A549 (cell line): ENCODE data around the gene KRTAP9-1. TPM values are rescaled to one million over a fixed set of nuclear protein-coding genes. Genes with fewer than 3 reads are reported as not detected.

Source experiments
- ATAC-seq, 2 experiments: fragments of 200-7000 bp in 1 of 2; fragments of >200 bp in 1 of 2; cut with Nextera tagmentation in 1 of 2; cut with Tn5 transposase in 1 of 2; 3 replicates each; pipeline versions ENCODE4 v1.8.0 to v1.9.1; 2018 to 2020; ENCODE audit warnings: mild to moderate bottlenecking in 1 of 2, moderate library complexity in 1 of 2
- CTCF ChIA-PET: fragments of 300-600 bp; sonication (Branson Sonifier 250); formaldehyde crosslinking; extraction: SDS; loops from one replicate; lab custom pipeline; 2021; ENCODE audit warnings: antibody characterized with exemption, inconsistent platforms; lab: Yijun Ruan, JAX
- POLR2A ChIA-PET: fragments of 350-600 bp; formaldehyde crosslinking; extraction: SDS; loops from one replicate; lab custom pipeline; 2021; ENCODE audit warnings: antibody characterized with exemption, inconsistent platforms; lab: Yijun Ruan, JAX
- DNase-seq, 2 experiments: peaks; one replicate each; pipeline versions ENCODE4 v3.0.0 to v3.0.0-alpha.2; 2011 to 2016; ENCODE audit warnings: low read depth in 1 of 2, low spot score in 1 of 2
- FAIRE-seq: peaks from 2 replicates; lab custom pipeline; 2011; peaks lifted over from hg19 to GRCh38; lab: Jason Lieb, UNC
- H3K27ac ChIP-seq, 2 experiments: fragments of >200 bp; sonication (Bioruptor Twin); formaldehyde crosslinking; 3 replicates each; pipeline ENCODE4 v1.5.1; 2016 to 2017
- H3K4me1 ChIP-seq: fragments of >200 bp; sonication (Bioruptor Twin); formaldehyde crosslinking; 3 replicates; pipeline ENCODE4 v1.6.1; 2016
- H3K4me2 ChIP-seq: fragments of >200 bp; sonication (Bioruptor Twin); formaldehyde crosslinking; 3 replicates; pipeline ENCODE4 v1.6.1; 2016
- H3K4me3 ChIP-seq: fragments of >200 bp; sonication (Bioruptor Twin); formaldehyde crosslinking; 3 replicates; pipeline ENCODE4 v1.5.1; 2016
- H3K9me3 ChIP-seq: fragments of >200 bp; sonication (Bioruptor Twin); formaldehyde crosslinking; 3 replicates; pipeline ENCODE4 v1.6.1; 2016
- BHLHE40 ChIP-seq: IDR thresholded peaks from 2 replicates; pipeline ENCODE4 v1.6.1; 2012; ENCODE audit warnings: low read depth, low read length, inconsistent platforms
- CHD2 ChIP-seq: fragments of 150-350 bp; IDR thresholded peaks from 2 replicates; pipeline ENCODE4 v1.6.1; 2014; ENCODE audit warnings: low read length; ENCODE audit not compliant: partially characterized antibody
- EHF ChIP-seq: fragments of 250-450 bp; sonication (Bioruptor Pico); IDR thresholded peaks from 2 replicates; pipeline ENCODE4 v1.5.0; 2020; ENCODE audit warnings: mild to moderate bottlenecking
- EHMT2 ChIP-seq: fragments of 200-600 bp; sonication (generic); IDR thresholded peaks from 2 replicates; pipeline ENCODE4 v1.6.1; 2016; ENCODE audit warnings: antibody characterized with exemption, low read depth, mild to moderate bottlenecking, moderate library complexity
- FOSB ChIP-seq: fragments of 250-450 bp; sonication (Bioruptor Pico); IDR thresholded peaks from 2 replicates; pipeline ENCODE4 v1.5.0; 2020; ENCODE audit warnings: mild to moderate bottlenecking, moderate library complexity
- FOSL2 ChIP-seq, 2 experiments: fragments of 450-650 bp in 1 of 2; fragments of >200 bp in 1 of 2; sonication (Bioruptor Twin) in 1 of 2; formaldehyde crosslinking; IDR thresholded peaks; 2 replicates each; pipeline versions ENCODE4 v1.5.0 to v1.6.1; 2016 to 2020; ENCODE audit warnings: mild to moderate bottlenecking in 1 of 2, moderate library complexity in 1 of 2
- FOXS1 ChIP-seq: fragments of 250-450 bp; sonication (Bioruptor Pico); IDR thresholded peaks from 2 replicates; pipeline ENCODE4 v1.5.0; 2020; ENCODE audit warnings: mild to moderate bottlenecking, moderate library complexity
- GATA3 ChIP-seq: IDR thresholded peaks from 2 replicates; pipeline ENCODE4 v1.6.1; 2012; ENCODE audit warnings: borderline replicate concordance
- HDAC2 ChIP-seq: fragments of 200-600 bp; sonication (generic); IDR thresholded peaks from 2 replicates; pipeline ENCODE4 v1.6.1; 2016
- HOXA7 ChIP-seq: fragments of 250-450 bp; sonication (Bioruptor Pico); IDR thresholded peaks from 2 replicates; pipeline ENCODE4 v1.5.0; 2020; ENCODE audit warnings: mild to moderate bottlenecking, moderate library complexity
- KDM5A ChIP-seq: fragments of 200-600 bp; sonication (generic); IDR thresholded peaks from 2 replicates; pipeline ENCODE4 v1.6.1; 2016; ENCODE audit warnings: antibody characterized with exemption, mild to moderate bottlenecking
- MAZ ChIP-seq: fragments of 150-350 bp; IDR thresholded peaks from 2 replicates; pipeline ENCODE4 v1.6.1; 2014; ENCODE audit warnings: antibody characterized with exemption, low read depth, low read length, borderline replicate concordance
- MYC ChIP-seq: IDR thresholded peaks from 2 replicates; pipeline ENCODE4 v1.6.1; 2012; ENCODE audit warnings: mild to moderate bottlenecking, inconsistent platforms, low read length, improper control_type of control experiment, borderline replicate concordance
- NR3C1 ChIP-seq: fragments of >200 bp; sonication (Bioruptor Twin); formaldehyde crosslinking; IDR thresholded peaks from 3 replicates; pipeline ENCODE4 v1.6.1; 2017
- PHF8 ChIP-seq: fragments of 200-600 bp; sonication (generic); IDR thresholded peaks from 2 replicates; pipeline ENCODE4 v1.6.1; 2016; ENCODE audit warnings: low read depth, mild to moderate bottlenecking, antibody characterized with exemption, moderate library complexity, borderline replicate concordance
- POLR2A ChIP-seq: IDR thresholded peaks from 2 replicates; pipeline ENCODE4 v1.6.1; 2012; ENCODE audit warnings: mild to moderate bottlenecking, low read length
- RAD21 ChIP-seq, 2 experiments: fragments of >200 bp in 1 of 2; sonication (Bioruptor Twin) in 1 of 2; formaldehyde crosslinking in 1 of 2; IDR thresholded peaks in 1 of 2; conservative IDR thresholded peaks in 1 of 2; 2 replicates in 1 of 2; 3 replicates in 1 of 2; pipeline ENCODE4 v1.6.1; 2012 to 2018; ENCODE audit warnings: inconsistent platforms in 1 of 2
- RFX5 ChIP-seq: fragments of 450-650 bp; IDR thresholded peaks from 2 replicates; pipeline ENCODE4 v1.7.1; 2014; ENCODE audit warnings: antibody characterized with exemption, mild to moderate bottlenecking, moderate library complexity
- RNF2 ChIP-seq: fragments of 200-600 bp; sonication (generic); IDR thresholded peaks from 2 replicates; pipeline ENCODE4 v1.6.1; 2016; ENCODE audit warnings: low read depth, mild to moderate bottlenecking, antibody characterized with exemption, moderate library complexity, borderline replicate concordance
- SREBF2 ChIP-seq: fragments of 450-650 bp; IDR thresholded peaks from 2 replicates; pipeline ENCODE4 v1.6.1; 2014; ENCODE audit warnings: mild to moderate bottlenecking, moderate library complexity
- ZSCAN20 ChIP-seq: fragments of 250-450 bp; sonication (Bioruptor Pico); IDR thresholded peaks from 2 replicates; pipeline ENCODE4 v1.8.0; 2022; ENCODE audit warnings: mild to moderate bottlenecking, moderate library complexity
- WGBS: methylation state at CpG from one replicate; pipeline ENCODE4 v1.1.6; 2017; ENCODE audit errors: missing lambda C conversion rate; 5-methylcytosine and 5-hydroxymethylcytosine counted together
- polyA plus RNA-seq, 4 experiments: library from polyadenylated mRNA; depleted of rRNA in 3 of 4; stranded (reverse); fragments of >200 nt; fragmentation: RNase III in 1 of 4; extraction: RNeasy Plus Mini Kit Qiagen cat#74134 plus additional on column Dnase treatment in 1 of 4; gene quantifications; 2 replicates in 3 of 4; 3 replicates in 1 of 4; pipeline ENCODE4 v1.2.3, GENCODE V29; 2011 to 2017
- TF ChIP-seq, protein P1 (sequence below): fragments of 250-450 bp; sonication (Bioruptor Pico); IDR thresholded peaks from 2 replicates; pipeline ENCODE4 v1.5.0; 2021; ENCODE audit warnings: mild to moderate bottlenecking, moderate library complexity, borderline replicate concordance
- TF ChIP-seq, protein P2 (sequence below): fragments of >200 bp; sonication (Bioruptor Twin); formaldehyde crosslinking; IDR thresholded peaks from 2 replicates; pipeline ENCODE4 v1.6.1; 2016
- TF ChIP-seq, protein P3 (sequence below): fragments of >200 bp; sonication (Bioruptor Twin); formaldehyde crosslinking; IDR thresholded peaks from 3 replicates; pipeline ENCODE4 v1.6.1; 2016
- TF ChIP-seq, protein P4 (sequence below): IDR thresholded peaks from 2 replicates; pipeline ENCODE4 v1.6.1; 2012; ENCODE audit warnings: low read depth, borderline replicate concordance
- TF ChIP-seq, protein P5 (sequence below): fragments of 450-650 bp; IDR thresholded peaks from 2 replicates; pipeline ENCODE4 v1.6.1; 2014; ENCODE audit warnings: antibody characterized with exemption
- TF ChIP-seq, protein P6 (sequence below): IDR thresholded peaks from 2 replicates; pipeline ENCODE4 v1.6.1; 2012
- TF ChIP-seq, protein P7 (sequence below): IDR thresholded peaks from 2 replicates; pipeline ENCODE4 v1.6.1; 2012

The KRTAP9-1 gene
- polyA plus RNA-seq, 2 of the 4 experiments (the other 2 are of a cell fraction) = not detected

DNA sequence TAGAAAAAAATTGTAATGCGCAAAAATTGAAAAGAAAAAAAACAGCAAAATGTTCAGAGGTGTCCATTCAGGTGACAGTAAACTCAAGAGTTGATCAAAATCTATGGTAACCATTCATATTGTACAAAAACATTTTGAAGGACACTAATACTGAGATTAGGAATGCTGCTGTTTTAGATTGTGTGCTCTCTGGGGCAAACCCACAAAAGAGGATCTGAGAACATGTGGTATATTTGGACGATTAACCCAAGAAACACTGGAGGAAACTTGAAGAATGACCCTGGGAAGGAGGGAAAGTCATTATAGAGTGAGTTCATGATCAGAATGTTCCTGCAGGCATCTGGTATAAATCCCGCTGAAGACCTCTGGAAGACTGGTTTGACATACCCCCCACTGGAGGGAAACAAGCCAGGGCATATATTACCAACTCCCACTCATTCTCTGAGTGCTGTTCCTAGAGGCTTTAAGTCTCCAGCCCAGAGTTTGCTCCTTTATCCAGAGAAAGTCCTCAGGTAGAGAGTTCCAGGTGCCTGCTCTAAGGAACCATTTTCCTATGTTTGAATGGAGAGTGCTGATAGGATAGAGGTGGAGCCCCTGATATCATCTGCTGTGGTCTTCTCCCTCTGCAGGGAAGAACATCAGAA, 12.8 kb upstream of the KRTAP9-1 start:
- Histone ChIP-seq H3K9me3 (no peaks in the 10 kb centered on the region), H3K4me1 (no peaks in the 10 kb centered on the region), H3K4me3 (no peak overlapping the region), H3K27ac (no peak overlapping the region), H3K4me2 (no peak overlapping the region)
- POLR2A ChIA-PET = no interaction called here
- ATAC-seq (no peak), DNase-seq (no peak), FAIRE-seq (no peak)
- CTCF ChIA-PET = interaction anchor here (0.6 to 2.4 kb wide), 3 partner anchors 145 to 647 kb away, joined by 3 to 6 read pairs (median 4); no protein-coding TSS in a partner anchor
- TF ChIP-seq EHF (no peak), RFX5 (no peak), KDM5A (no peak), FOSL2 (IDR thresholded peaks at IDR 0.05) (no peak), FOSL2 (CRISPR knock-in tag; IDR thresholded peaks at IDR 0.05) (no peak), BHLHE40 (no peak), FOSB (CRISPR knock-in tag) (no peak), EHMT2 (no peak), POLR2A (no peak), RAD21 (conservative IDR thresholded peaks at IDR 0.05 in 1 of 2, IDR thresholded peaks at IDR 0.05 in 1 of 2) (no peak), RNF2 (no peak), MYC (no peak), PHF8 (no peak), CHD2 (no peak), ZSCAN20 (CRISPR knock-in tag) (no peak)
- TF ChIP-seq, protein P1, sequence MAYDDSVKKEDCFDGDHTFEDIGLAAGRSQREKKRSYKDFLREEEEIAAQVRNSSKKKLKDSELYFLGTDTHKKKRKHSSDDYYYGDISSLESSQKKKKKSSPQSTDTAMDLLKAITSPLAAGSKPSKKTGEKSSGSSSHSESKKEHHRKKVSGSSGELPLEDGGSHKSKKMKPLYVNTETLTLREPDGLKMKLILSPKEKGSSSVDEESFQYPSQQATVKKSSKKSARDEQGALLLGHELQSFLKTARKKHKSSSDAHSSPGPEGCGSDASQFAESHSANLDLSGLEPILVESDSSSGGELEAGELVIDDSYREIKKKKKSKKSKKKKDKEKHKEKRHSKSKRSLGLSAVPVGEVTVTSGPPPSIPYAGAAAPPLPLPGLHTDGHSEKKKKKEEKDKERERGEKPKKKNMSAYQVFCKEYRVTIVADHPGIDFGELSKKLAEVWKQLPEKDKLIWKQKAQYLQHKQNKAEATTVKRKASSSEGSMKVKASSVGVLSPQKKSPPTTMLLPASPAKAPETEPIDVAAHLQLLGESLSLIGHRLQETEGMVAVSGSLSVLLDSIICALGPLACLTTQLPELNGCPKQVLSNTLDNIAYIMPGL = no peak
- TF ChIP-seq, protein P2, sequence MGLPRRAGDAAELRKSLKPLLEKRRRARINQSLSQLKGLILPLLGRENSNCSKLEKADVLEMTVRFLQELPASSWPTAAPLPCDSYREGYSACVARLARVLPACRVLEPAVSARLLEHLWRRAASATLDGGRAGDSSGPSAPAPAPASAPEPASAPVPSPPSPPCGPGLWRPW = no peak
- TF ChIP-seq, protein P3, sequence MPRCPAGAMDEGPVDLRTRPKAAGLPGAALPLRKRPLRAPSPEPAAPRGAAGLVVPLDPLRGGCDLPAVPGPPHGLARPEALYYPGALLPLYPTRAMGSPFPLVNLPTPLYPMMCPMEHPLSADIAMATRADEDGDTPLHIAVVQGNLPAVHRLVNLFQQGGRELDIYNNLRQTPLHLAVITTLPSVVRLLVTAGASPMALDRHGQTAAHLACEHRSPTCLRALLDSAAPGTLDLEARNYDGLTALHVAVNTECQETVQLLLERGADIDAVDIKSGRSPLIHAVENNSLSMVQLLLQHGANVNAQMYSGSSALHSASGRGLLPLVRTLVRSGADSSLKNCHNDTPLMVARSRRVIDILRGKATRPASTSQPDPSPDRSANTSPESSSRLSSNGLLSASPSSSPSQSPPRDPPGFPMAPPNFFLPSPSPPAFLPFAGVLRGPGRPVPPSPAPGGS = no peak
- TF ChIP-seq, protein P4, sequence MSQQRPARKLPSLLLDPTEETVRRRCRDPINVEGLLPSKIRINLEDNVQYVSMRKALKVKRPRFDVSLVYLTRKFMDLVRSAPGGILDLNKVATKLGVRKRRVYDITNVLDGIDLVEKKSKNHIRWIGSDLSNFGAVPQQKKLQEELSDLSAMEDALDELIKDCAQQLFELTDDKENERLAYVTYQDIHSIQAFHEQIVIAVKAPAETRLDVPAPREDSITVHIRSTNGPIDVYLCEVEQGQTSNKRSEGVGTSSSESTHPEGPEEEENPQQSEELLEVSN = no peak
- TF ChIP-seq, protein P5, sequence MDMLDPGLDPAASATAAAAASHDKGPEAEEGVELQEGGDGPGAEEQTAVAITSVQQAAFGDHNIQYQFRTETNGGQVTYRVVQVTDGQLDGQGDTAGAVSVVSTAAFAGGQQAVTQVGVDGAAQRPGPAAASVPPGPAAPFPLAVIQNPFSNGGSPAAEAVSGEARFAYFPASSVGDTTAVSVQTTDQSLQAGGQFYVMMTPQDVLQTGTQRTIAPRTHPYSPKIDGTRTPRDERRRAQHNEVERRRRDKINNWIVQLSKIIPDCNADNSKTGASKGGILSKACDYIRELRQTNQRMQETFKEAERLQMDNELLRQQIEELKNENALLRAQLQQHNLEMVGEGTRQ = no peak
- 76% methylated on average over 3 of the region's 3 CpGs for WGBS

DNA sequence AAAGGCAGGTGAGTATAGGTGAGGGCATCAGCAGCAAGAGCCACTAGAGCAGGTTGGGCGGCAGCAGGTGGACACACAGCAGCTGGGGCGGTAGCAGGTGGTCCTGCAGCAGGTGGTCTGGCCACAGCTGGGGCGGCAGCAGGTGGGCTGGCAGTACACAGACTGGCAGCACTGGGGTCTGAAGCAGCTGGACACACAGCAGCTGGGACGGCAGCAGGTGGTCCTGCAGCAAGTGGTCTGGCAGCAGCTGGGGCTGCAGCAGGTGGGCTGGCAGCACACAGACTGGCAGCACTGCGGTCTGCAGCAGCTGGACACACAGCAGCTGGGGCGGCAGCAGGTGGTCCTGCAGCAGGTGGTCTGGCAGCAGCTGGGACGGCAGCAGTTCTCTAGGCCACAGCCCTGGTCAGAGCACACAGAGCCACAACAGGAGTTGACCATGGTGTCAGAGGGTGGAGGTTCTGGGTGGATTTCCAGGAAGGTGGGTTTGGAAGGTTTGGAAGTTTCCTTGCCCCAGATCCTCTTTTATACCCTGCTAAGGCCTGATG, 11.9 kb upstream of the KRTAP9-1 start, which contains the start of gene KRTAP4-2:
KRTAP4-2 (minus strand) TSS at position 495 of the 545 bp plus-strand sequence; CDS start at position 438, 57 bp downstream.
- DNase-seq = no peak
- no peak within 1 kb of the TSS for H3K4me3 ChIP-seq
- H3K9me3 ChIP-seq = no peaks in the 10 kb centered on the region
- H3K4me1 ChIP-seq = no peaks in the 10 kb centered on the region
- CTCF ChIA-PET = interaction anchor here (0.9 to 2.4 kb wide), 2 partner anchors 144 to 489 kb away, joined by 3 to 6 read pairs; no protein-coding TSS in a partner anchor
- TF ChIP-seq EHMT2 (no peak), GATA3 (no peak), HOXA7 (CRISPR knock-in tag) (no peak), HDAC2 (no peak), CHD2 (no peak), SREBF2 (no peak), NR3C1 (no peak), MAZ (no peak), EHF (no peak), RNF2 (no peak), FOXS1 (CRISPR knock-in tag) (no peak)
- TF ChIP-seq, protein P6, sequence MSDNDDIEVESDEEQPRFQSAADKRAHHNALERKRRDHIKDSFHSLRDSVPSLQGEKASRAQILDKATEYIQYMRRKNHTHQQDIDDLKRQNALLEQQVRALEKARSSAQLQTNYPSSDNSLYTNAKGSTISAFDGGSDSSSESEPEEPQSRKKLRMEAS = no peak
- TF ChIP-seq, protein P7, sequence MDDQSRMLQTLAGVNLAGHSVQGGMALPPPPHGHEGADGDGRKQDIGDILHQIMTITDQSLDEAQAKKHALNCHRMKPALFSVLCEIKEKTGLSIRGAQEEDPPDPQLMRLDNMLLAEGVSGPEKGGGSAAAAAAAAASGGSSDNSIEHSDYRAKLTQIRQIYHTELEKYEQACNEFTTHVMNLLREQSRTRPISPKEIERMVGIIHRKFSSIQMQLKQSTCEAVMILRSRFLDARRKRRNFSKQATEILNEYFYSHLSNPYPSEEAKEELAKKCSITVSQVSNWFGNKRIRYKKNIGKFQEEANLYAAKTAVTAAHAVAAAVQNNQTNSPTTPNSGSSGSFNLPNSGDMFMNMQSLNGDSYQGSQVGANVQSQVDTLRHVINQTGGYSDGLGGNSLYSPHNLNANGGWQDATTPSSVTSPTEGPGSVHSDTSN = no peak
- TF ChIP-seq, protein P1 = no peak
- TF ChIP-seq, protein P2 = no peak
- ATAC-seq = no peak
- 79% methylated on average over 6 of the region's 7 CpGs for WGBS
- POLR2A ChIA-PET = no interaction called here
- H3K27ac ChIP-seq = no peak within 1 kb of the TSS
- H3K4me2 ChIP-seq = no peak within 1 kb of the TSS; the same call in 2 of the 3 replicates
- no peak for FAIRE-seq
